HK-2 (cell line): ENCODE results near the gene DIP2C.
"Not testable (repeated sequence)": the region's sequence is repeated elsewhere in the genome, so short reads cannot be mapped to it uniquely, and the experiment has no call there.

ENCODE experiments used
- DNase-seq: peaks from one replicate; pipeline ENCODE4 v3.0.0-alpha.2; 2018; ENCODE audit not compliant: unreplicated experiment

DIP2C gene

DNA sequence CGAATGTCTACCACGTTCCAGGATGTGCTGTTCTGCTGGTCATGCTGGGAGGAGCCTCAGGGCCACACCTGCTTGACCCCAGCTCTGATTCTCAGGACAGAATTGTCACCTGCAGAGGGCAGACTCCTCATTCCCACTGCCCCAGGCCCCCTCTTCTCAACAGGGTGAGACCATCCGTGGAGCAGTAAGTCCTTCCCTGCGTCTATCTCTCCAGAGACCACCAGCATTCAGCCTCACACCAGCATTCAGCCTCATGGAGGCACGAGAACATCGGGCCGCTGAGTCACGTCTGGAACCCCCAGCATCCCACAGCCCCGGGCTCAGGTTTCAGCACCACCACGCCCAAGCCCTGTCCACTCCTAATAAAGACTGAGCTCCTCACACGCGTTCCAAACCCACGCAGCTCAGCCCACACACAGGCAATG, 273.4 kb downstream of the DIP2C start:
- no peak for DNase-seq

DNA sequence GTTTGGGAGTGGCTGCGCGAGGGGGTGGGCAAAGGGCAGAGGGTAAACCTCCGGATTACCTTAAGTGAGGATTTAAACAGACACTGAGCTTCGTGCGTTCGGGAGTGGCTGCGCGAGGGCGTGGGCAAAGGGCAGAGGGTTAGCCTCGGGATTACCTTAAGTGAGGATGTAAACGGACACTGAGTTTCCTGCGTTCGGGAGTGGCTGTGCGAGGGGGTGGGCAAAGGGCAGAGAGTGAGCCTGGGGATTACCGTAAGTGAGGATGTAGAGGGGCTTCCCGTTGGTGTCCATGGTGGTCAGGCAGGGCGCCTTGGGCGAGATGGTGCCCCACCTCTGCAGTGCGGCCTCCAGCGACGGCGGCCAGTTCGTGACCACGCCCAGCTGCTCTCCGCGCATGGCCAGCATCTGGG, 275.8 kb downstream of the DIP2C start:
- no peak for DNase-seq

DNA sequence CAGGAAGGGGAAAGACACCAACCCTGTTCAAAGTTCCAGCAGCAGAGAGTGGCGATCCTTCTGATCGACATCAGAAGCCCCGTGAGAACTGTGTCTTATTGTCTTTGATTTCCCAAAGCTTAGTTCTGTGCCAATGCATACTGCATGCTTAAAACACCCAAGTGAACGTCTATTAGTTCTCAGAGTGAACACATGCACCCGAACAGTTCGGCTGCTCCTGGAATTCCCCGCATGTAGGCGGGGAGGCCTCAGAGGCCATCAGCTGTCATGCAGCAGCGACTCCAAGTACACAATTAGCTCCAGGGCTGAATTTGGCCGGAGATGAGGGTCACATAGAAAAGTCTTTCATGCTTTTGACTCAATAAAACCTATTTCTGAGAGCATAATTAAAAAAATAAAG, 277.4 kb downstream of the DIP2C start:
- no peak for DNase-seq

DNA sequence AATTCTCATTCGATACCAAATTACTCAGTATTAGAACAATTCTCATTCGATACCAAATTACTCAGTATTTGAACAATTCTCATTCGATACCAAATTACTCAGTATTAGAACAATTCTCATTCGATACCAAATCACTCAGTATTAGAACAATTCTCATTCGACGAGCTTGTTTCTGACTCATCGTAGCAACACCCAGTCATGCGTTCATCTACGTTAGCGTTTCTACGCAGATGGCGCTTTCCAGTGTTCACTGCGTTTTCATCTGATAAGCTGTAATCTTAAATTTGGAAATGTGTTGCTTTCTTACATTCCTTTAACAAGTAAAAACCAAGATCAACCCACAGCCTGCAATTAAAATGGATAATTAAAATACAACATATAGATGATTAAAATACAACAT, 277.9 kb downstream of the DIP2C start:
- no peak for DNase-seq

DNA sequence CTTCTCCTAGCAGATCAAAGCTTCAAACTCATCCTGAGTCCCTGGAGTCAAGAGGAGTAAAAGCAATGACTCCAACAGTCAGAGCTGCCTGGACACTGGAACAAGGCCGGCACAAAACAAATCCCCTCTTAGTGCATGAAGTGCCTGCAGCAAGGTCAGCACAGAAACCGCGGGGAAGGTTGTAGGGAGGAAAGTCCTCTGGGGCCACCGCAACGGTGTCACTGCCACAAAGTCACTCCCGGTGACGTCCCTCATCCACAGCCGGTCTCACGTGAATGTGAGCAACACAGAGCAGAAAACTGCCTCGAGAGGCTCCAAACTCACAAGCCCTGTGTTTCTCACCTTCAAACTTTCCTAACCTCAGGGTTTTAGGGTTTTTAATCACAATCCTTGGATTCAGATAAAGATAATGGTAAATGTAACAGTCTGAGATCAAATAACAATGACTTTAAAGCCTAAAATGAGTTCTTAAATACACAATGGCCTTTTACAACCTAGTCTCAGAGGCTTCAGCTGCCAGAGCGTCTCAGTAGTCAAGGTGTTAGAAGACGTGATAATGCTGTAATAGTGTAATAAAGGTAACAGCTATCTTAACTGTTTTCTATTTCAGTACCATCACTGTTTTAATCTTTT, 279.9 kb downstream of the DIP2C start:
- no peak for DNase-seq

DNA sequence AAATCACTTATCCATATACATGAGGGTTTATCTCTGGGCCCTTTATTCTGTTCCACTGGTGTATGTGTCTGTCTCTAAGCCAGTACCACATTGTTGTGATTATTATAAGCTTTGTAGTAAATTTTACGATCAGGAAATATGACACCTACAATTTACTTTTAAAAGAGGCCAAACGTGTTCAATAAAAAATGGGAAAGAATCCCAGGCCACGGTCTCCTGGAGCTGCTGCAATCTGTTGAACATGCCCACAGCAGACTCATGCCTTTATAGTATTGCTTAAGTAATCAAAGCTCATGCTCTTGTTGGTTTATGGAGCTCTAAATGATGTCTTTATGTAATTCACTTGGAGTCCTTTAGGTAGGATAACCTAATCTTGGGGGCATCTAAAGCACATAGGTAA, 281.2 kb downstream of the DIP2C start:
- no peak for DNase-seq

DNA sequence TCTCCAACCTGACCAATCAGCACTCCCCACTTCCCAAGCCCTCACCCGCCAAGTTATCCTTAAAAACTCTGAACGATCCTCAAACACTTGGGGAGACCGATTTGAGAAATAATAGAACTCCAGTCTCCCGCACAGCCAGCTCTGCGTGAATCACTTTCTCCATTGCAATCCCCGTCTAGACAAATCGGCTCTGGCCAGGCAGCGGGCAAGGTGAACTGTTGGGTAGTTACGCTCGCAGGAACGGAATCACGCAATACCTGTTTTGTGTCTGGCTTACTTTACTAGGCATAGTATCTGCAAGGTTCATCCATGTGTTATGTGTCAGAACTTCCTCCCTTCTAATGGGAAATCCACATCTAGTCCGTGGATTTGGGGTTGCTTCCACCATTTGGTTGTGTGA, 282.5 kb downstream of the DIP2C start:
- DNase-seq = no peak

DNA sequence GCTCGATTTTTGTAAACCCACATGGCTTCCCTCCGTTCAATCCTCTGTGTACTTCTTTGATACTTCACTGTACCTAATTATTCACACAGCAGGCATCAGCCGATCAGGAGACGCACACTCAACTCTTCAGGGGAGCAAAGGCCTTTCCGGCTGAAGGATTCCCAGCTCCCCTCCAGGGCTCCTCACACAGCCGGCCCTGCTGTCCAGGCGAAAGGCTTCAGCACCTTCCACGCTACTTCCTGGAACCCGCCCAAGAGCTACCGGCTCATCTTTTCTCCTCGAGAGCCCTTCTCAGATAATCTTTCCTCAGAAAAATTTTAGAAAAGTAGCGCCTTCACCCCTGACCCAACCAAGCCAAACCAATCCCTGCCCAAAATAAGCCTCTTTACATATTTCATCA, 283.8 kb downstream of the DIP2C start:
- no peak for DNase-seq

DNA sequence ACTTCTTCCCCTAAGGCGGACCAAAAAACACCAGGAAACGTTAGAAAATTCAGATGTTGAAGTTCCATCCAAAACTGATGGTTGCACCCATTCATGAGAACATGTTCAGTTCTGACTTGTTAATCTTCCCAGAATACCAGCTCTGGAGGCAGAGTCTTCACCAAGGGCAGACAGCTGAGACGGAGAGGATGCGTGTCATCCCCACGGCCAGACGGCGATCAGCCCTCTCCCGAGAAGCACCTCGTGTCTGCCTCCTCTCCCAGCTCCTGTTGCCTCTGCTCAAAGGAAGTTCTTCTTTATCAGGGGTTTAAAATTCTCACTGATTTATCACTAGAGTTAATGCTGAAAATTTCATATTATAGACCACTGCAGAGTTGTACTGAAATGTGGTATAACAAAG, 284.5 kb downstream of the DIP2C start:
- no peak for DNase-seq

DNA sequence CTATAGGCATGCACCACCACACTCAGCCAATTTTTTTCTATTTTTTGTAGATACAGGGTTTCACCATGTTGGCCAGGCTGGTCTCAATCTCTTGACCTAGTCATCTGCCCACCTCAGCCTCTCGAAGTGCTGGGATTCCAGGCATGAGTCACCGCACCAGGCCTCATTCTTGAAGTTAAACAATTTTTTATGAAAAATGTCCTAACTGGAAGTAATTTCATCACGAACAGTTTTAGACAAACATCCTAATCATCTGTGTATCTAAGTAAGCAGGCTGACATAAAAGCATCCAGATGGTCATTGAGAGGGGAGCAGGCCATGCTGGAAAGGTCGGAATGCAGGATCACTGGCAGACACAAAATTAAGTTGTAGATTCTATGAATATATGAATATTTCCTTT, 285.1 kb downstream of the DIP2C start:
- DNase-seq = no peak

DNA sequence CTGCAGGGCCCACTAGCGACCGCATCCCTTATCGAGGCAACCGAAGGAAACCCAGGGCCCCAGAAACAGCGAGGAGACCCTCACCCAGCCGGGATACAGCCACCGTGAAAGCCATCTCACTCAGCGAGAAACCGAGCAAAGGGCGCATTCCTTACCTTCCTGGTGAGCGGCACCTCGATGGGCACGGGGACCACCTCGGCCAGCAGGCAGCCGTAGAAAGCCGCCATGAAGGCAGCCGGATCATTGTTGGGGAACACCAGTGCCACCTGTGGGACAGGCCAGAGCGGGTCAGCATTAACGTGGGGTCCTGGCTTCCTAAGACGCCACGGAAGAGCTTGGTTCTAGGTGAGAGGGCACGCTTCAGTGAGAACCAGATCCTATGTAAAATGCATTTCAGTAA, 290.5 kb downstream of the DIP2C start:
- no peak for DNase-seq

DNA sequence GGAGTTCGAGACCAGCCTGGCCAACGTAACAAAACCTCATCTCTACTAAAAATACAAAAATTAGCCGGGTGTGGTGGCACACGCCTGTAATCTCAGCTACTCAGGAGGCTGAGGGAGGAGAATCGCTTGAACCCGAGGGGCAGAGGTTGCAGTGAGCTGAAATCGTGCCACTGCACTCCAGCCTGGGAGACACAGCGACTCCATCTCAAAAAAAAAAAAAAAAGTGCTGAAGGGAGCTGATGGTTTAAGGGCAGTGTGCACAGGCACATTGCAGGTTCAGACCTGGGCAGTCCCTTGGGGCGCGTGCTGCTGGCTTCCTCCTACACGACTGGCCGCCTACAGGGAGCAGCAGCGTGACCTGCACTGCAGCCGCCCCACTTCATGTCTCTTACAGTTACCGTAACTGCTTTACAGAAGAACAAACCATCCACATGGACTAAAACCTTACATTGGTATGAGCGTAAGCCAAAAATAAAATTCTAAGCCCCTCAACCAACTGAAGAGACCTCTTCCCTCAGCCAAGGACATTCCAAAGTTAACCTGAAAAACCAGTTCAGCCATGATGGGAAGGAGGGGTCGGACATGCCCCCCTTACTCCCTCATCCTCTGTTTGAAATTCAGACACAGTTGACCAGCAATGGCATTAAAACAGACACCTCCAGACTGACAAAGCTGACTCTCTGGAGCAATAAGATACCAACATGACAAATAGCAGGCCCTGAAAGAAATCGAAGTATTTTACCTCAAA, 292.0 kb downstream of the DIP2C start:
- DNase-seq = no peak

DNA sequence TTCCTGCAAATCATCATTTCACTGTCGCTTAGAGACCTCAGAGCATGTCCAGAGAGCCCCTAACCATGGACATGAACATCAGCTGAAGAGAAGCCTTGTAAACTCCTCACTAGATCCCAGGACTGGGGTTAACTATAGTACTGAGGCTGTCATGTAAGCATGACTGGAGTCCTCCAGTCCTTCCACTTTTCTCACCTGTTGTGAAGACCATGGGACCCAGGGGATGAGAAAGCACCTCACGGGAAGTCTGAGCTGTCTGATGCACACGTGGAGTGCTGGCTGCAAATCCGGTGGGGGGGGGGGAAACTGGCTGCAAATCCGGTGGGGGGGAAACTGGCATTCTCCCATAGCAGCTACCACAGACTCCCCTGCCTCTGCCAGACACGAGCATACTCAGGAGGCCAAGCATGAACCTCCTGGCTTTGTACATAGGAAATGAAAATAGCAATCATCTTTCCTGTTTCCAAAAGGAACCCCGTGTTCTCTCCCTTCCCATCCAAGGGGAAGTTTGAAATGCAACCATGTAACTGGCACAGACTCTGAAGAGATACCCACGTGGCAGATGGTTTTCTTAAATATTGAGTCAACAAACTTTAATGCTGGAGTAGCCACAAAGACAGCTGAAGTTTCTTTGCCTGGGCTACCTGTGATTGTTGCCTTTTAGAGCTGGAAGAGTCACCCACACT, 292.8 kb downstream of the DIP2C start:
- DNase-seq = no peak

DNA sequence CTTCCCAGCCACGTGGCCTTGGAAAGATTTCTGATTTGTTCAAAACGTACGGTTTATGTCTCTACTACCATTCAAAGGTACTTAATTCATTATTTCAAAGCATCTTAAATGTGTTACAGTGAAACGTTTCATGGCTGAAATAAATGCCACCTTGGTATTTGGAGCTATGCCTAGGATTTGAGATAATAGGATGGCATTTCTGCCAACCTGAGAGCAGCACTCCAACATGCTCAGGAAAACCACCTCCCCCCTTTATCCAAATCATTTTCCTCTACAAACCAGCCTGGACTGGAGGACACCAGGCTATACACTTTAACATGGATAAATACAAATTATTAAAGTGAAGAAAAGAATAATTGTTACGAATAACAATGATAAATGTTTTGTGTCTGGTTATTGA, 293.4 kb downstream of the DIP2C start:
- no peak for DNase-seq

DNA sequence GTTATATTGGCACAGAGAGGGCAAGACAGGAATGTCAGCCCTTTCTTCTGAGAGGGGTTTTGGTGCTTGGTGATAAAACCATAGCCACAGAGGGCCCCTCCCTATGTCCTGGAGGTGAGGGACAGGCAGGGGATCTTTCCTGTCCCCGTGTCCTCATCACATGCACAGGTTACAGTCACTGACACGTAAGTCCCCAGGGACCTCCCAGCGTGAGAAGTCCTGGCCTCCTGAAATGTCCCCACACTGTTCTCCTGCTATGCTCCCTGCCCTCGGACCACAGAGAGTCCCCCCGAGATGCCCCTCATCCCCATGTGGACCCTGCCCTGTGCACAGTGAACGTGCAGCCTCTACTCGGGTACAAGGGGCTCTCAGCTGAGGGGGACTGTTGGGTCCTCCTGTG, 293.8 kb downstream of the DIP2C start:
- no peak for DNase-seq

DNA sequence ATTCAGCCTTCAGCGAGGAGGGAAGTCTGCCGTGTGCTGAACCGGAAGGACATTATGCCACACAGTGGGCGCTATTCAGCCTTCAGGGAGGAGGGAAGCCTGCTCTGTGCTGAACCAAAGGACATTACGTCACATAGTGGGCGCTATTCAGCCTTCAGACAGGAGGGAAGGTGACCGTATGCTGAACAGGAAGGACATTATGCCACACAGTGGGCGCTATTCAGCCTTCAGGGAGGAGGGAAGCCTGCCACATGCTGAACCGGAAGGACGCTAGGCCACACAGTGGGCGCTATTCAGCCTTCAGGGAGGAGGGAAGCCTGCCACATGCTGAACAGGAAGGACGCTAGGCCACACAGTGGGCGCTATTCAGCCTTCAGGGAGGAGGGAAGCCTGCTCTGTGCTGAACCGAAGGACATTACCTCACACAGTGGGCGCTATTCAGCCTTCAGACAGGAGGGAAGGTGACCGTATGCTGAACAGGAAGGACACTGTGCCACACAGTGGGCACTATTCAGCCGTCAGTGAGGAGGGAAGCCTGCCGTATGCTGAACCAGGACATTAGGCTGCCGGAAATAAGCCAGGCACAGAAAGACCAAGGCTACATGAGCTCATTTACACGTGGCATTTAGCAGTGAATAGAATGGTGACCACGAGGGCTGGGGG, 294.9 kb downstream of the DIP2C start:
- DNase-seq = not testable (repeated sequence)

DNA sequence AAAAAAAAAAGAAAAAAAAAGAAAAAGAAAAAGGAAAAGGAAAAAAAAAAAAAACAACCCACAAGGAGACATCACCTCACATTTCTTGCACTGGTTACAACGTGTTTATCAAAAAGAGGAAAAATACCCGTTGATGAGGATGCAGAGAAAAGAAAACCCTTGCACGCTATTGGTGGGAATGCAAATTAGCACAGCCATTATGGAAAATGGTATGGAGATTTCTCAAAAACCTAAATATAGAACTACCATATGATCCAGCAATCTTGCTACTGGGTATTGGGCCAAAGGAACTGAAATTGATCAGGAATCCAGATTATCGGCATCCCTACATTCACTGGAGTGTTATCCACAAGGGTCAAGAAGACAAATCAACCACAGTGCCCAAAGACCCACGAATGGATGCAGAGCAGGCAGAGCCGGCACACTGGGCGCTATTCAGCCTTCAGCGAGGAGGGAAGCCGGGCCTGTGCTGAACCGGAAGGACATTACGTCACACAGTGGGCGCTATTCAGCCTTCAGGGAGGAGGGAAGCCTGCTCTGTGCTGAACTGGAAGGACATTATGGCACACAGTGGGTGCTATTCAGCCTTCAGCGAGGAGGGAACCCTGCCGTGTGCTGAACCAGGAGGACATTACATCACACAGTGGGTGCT, 295.6 kb downstream of the DIP2C start:
- DNase-seq = no peak

DNA sequence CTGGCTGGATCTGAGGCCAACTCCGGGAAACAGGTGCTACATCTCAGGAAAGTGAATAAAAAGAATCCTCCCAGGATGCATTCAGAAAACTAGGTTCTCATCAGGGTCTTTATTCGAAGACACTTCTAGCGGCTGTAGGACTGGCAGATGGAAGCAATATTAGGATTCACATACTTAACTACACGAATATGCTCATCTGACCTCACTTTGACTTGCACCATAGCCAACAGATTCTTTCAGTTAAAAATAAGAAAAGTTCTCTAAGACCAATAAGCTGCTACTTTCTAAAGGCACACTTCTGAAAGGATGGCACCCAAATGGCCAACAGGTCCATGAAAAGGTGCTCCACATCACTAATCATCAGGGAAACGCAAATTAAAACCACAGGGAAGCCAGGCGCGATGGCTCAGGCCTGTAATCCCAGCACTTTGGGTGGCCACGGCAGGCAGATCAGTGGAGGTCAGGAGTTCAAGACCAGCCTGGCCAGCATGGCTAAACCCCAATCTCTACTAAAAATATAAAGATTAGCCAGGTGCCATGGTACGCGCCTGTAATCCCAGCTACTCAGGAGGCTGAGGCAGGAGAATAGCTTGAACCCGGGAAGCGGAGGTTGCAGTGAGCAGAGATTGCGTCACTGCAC, 296.2 kb downstream of the DIP2C start:
- no peak for DNase-seq

DNA sequence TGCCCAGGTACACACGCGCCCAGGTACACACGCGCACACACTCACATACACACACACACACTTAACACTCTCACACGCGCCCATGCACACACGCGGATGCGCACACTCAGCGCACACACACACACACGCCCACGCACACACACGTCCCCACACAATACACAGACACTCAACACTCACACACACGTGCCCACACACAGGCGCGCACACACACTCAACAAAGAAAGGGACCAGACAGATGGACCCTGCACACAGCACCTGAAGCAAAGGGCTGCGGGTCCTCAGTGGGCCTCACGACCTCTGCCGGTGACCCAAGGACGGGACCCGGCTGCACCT, 296.8 kb downstream of the DIP2C start:
- no peak for DNase-seq

DNA sequence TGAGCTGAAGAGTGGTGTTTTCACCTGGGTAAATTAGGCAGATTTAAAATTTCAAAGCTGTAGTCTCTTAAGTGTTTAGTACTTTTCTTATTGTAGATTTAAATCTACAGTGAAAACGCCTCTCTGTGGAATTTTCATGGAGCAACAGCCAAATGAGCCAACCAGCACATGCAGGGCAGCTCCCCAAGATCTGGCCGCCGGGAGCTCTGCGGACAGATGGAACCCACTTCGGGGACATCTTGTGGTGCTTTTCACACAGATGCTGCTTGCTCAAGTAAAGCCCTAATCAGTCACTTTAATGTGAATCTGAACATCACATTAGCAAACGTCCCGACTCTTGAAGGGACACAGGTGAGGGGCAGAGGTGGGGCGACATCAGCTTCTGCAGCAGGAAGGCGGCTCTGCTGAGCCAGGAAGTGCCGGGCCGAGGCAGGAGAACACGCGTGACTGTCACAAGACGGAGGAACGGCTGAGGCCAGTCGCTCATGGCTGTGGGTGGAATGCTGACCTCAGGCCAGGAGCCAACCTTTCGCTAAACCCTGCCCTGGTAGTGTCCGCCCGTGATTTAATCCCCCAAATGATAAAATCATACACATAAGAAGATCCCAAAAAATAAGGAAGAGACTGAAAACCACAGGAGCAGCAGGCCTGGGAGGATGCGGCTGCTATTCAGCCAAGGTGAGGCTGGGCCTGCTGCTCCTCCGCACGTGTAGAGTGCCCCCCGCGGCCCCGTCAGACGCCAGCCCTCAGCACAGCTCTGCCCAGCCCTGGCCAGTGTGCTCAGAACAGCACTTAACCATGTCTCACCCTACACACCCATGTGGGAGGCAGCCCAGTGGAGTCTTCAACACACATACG, 297.4 kb downstream of the DIP2C start:
- DNase-seq = no peak

DNA sequence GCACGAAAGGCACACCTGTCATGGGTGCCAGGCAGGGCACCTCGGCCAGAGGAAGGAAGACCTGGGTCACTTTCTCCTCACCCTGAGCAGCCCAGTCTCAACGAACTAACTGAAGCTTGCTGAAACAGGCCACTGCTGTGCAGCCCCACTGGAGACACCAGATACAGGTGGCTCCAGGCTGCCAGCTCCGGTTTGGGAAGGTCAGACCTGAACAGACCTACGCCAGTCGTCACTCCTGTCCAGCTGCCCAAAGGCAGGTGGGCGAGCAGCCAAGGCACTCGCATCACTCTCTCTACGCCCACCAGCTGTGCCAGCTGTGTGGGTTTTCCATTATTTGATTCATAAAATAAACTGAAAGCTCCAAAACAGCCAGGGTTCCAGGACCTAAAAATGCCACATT, 298.2 kb downstream of the DIP2C start:
- no peak for DNase-seq
